HG02588 (cell line): Measurements from ENCODE around the gene SSBP3.

Source experiments
- ATAC-seq: cut with Tn5 transposase; IDR thresholded peaks from one replicate; pipeline ENCODE4 v1.9.1; 2021; ENCODE audit warnings: mild to moderate bottlenecking, moderate library complexity; ENCODE audit not compliant: unreplicated experiment

Gene SSBP3

DNA sequence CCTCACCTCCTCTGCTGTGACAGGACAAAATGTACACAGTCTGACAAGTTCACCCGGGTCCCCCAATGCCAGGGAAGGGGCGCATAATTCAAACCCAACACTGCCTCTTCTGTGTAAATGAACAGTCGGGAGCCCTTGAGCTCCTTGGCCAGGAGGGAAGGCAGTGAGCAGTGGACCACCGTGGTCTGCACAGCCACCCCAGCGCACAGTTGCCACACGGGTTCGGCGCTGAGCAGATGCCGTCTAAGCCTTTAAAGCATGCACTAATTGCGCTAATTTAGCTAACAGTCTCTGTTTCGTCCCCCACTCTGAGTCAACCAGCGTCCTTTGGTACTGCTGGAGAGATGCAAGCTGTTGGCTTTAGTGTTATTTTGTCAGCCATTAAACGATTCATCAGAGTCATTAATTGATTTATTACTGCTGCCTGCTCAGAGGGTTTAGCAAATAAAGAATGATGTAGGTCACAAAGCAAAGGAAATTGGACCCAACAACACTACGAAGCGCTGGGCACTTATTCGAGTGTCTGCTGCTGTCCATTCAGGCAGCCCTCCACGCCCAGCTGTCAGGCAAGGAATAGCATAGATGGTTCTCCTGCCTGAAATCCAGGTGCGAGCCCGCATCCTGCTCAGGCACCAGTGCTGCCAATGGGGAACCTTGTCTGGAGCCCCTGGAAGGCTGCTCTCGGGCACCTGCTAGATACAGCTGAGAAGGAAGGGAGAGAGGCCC, 114.8 kb downstream of the SSBP3 start:
- no peak for ATAC-seq

DNA sequence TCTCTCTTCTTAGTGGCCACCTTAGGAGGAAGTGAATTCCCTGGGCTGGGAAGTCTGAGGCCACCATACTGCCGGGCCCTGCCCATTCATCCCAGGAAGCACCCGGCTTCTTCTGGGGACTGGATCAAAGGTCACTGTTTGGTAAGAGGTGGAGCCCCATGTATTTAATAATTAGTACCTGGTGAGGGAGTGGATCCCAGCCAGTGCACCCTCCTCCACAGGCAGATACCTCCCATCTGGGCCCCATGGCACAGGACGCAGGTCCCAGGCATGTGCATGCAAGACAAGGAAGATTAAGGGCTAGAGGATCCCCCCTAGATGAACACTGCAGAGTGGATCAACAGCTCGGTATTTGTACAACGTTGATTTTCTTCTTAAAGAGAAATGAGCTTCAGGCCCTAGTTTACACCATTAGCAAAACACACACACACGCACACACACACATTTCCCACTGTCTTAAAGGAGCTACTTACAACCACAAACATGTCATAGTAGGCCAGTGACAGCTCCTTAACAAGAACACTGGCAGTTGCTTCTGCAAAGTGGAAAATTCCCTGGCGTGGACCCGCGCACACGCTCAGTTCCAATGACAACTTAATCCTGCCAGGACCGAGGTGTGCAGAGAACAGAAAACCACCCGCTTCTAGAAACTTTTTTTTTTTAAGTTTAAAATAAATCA, 115.5 kb downstream of the SSBP3 start:
- no peak for ATAC-seq

DNA sequence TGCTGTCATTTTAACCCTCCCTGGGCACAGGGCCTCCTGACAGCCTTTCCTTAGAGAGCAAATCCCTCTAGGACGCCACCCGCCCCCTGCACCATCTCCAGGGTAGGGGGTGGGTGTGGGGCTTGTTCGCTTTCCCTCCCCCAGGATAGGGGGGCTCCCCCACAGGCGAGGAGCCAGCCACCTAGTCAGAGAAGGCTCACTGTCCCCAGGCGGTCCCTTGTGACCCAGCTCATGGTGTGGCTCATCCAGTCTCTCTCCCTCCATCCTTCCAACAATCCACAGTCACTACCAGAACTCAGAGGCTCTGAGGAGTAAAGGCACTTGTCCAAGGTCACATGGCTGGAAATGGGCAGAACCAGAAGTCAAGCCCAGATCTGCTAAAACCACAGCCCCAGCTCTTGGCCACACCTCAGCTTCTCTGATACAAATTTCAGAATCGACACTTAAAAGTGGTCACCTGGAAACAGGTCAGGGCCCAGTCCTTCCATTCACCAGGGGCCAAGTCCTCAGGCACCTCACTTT, 116.4 kb downstream of the SSBP3 start:
- ATAC-seq = no peak

DNA sequence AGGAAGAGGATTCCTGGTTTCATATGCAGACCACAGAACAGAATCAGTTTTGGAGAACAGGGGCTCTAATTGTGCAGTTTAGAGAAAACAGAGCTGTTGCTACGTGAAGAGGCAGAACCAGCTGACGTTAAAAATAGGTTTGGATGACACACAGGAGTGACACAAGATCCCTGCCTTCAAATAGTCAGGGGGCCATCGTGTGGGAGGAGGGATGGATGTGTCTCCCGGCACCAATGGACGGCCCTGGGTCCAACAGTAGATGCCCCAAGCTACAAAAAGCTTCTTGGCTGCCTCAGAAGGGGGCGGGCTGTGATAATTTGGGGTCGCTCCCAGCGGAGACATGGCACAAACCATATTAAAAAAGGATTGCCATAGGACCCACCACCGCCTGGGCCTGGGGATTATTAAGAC, 118.4 kb downstream of the SSBP3 start:
- ATAC-seq = no peak

DNA sequence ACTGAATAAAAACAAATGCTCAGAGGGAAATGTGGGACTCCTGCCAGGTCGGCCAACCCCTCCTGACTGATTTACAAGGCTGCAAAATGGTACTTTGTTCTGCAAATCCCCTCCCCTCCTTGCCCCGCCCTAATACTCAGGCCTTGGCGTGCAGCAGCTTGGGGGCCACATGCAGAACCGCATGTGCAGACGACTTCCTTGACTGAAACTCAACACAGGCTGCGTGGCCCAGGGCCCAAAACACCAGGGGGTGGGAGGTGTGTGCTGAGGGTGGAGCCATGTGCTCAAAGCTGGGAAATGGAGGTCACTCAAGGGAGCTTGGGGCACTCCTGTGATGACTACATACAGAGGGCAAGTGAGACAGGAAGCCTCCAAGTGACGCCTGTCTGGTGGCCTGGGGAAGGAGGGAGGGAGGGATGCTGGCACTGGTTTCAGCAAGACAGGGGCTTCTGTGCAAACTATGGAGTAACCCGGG, 119.0 kb downstream of the SSBP3 start:
- no peak for ATAC-seq

DNA sequence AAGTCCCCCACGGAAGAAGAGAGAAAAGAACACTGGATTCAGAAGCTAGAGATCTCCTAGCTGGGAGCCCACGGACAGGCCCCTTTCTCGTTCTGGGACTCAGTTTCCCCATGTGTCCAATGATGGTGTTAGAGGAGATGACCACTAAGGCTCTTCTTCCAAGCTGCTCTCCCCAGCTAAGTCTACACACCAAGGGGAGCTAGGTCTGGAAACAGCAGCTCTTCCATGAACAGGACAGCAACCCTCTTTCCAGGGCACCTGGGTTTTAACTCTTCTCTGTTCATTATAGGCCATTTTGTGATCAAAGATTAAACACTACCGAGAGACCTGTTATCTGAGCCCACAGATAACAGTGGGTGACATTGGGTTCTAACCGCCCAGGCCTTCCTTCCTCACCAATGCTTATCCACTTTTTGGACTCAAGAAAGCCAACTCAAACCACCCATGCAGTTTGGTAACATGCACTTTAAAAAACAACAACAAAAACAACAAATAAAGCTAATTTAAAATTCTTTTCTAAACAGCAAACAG, 120.3 kb downstream of the SSBP3 start:
- no peak for ATAC-seq

DNA sequence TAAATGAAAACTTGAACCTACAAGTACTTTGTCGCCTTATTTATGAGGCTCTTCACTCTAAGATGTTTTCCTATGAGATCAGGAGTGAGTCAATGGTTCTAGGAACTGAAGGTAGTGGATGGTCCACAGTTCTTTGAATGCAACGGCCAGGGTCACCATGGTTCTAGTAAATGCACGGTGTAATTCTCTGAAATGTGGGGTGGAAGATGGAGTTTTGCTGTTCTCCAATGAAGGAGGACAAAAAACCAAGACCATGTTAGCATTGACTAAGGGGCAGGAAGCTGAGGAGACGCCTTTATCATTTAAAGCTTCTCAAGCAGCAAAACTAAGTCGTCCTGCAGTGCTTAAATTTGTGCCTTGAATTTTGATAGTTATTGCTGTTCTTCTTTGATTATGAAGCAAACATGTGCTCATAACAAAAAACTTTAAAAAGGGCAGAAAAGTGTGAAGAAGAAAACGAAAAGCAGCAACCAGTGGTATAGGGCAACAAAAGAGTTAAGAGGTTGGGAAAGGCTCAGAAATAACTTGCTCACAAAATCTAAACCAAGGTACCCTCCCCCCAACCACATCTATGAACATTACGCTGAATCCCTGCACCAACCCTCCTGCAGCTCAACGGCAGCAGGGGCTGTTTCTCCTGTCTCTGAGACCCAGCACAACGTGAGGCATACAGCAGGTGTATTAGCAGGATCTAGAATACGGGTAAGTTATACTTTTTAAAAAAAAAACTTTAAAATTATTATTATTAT, 121.2 kb downstream of the SSBP3 start:
- ATAC-seq = no peak

DNA sequence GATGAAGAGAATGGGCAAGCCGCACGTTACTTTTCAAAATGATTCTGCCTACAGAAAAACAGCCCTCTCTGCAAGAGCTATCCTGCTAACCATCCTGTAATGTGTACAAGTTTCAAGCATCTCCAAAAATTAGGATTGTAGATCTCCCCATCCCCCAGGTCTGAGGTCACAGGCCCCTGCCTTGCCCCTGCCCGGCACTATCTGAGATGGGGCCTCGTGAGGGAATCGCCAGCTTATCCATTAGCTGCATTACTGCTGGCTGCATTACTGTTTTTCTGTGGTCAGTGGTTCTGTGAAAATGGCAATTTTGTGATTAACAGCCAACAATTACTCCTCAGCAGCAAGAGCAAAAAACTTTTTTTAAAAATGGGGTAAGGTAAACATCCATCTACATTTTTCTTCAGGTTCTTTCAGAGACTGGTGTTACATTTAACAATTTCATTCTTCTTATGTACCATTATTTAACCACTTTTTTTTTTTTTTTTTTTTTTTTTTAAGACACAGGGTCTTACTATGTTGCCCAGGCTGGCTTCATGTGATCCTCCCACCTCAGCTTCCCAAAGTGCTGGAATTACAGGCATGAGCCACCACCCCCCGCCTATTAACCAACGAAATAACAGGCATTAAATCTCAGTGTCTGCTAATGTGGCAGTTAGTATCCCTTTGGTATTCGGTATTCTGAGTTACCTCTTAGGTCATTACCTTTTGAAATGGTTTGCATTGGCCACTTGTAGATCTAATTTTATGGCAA, 122.4 kb downstream of the SSBP3 start:
- no peak for ATAC-seq

DNA sequence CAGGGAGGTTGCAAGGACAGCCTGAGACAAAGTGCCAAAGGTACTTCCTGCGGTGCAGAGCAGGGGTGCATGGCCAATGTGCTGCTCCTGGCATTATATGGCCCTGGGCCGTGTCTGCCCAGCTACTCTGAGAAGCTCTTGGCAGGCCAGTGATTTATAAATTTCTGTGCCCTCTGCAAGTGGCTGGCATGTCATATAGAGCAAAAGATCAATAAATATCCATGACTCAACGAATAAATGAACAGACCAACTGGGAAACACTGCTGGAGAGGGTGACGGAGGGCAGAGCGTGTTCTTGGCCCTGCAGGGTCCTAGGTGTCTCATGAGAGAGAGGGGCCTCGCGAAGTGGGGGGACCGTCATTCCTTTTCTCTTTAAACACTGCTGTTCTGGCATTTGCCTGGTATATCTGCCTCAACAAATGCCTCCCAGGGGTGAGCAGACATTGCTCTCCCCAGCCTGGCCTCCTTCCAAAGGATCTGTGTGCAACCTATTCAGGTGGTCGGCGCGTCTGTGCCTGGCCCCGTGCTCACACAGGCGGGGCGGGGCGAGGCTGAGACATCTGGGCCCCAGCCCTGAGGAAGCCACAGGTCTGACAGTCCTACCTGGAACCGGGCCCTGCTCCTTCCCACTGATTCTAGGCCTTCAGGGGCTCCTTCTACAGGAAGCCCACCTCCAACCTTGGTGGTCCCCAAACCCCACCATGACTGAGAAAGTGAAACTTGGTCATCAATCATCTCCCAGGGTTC, 123.9 kb downstream of the SSBP3 start:
- no peak for ATAC-seq

DNA sequence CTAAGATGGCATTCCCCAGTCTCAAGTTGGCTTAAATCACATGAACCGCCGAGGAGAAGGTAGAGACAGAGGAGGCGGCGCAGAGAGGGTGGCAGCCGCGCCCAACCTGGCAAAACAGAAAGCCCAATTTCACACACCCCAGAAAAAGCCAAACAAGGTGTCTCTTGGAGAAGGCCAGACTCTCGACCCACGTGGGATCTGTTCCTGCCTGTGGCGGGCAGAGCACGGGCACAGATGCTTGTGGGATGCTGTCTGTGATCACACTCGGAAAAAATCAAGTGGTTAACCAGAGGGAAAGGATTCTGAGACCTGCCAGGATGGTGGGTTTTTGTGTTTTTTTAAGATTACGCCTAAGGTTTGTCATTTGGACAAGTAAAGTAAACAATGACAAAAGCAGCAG, 125.5 kb downstream of the SSBP3 start:
- no peak for ATAC-seq

DNA sequence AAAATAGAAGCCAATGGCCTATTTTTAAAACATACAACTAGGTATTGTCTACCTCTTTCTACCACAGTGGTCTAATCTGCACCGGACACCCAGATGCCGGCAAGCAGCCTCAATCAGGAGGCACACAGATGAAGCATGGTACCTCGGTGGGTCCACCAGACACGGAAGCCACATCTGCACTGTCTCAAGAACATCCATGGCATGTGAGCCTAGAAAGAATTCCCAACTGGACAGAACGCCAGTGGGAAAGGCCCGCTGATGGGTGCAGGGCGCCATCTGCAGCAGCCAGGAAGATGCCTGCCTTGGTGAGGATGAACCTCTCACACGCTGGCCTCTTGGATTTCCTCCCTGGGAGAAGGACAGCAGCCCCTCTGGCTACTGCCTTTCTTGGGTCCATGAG, 126.7 kb downstream of the SSBP3 start:
- no peak for ATAC-seq

DNA sequence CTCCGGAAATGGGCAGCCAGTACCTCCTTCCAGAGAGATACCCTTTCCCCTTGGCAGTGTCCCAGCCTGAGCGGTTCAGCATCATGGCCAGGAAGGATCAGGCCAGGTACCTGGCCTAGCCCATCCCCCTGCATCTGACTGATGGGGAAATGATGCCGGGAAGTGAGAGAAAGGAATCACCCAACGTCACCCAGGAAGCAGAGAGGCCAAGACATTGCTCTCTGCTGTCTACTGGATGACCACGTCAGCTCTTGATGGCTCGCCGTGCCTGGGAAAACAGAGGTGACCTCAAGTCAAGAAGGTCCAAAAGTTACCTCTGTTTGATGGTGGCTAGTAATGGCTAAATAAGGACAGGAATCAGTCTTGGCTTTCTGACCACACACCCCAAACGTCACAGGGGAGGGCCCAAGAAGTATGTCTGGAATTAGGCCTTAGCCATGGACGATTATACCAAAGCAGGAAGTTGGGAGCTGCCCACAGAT, 127.2 kb downstream of the SSBP3 start:
- no peak for ATAC-seq

DNA sequence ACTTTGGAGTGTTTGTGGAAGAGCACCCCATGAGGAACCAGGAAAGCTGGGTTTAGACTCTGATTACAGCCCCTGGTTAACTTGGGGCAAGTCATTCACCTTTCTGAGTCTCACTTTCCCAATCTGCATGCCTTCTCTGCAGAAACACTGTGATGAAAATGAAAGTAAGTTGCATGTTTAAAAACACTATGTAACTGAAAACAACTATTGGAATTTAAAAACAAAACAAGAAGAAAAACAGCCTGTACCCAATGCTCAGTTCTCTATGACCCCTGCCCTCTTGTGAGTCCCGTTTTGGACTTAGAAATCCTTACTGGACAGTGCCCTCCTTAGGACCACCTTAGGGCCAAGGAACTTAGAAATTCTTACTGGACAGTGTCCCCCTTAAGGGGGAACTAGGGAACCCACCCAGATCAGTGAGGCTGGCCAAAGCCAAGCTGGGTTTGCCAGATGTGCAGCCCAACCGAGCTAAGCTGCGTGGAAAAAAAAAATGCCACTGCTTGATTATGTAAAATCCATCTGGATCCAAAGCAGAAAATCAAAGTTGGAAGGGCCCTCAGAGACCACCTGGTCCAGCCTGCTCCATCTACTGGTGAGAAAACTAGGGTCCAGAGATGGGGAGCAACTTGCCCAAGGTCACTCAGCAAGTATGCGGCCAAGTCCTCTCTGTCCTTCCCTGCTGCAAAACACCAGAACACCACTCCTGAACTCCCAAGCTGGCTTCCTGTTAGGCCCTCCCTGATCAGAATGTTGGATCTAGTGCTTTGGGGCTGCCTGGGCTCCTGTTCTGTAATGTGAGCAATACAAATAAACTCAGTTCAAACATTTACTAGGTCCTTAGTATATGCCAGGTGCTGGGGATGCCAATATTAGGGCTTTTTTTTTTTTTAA, 128.5 kb downstream of the SSBP3 start:
- no peak for ATAC-seq

DNA sequence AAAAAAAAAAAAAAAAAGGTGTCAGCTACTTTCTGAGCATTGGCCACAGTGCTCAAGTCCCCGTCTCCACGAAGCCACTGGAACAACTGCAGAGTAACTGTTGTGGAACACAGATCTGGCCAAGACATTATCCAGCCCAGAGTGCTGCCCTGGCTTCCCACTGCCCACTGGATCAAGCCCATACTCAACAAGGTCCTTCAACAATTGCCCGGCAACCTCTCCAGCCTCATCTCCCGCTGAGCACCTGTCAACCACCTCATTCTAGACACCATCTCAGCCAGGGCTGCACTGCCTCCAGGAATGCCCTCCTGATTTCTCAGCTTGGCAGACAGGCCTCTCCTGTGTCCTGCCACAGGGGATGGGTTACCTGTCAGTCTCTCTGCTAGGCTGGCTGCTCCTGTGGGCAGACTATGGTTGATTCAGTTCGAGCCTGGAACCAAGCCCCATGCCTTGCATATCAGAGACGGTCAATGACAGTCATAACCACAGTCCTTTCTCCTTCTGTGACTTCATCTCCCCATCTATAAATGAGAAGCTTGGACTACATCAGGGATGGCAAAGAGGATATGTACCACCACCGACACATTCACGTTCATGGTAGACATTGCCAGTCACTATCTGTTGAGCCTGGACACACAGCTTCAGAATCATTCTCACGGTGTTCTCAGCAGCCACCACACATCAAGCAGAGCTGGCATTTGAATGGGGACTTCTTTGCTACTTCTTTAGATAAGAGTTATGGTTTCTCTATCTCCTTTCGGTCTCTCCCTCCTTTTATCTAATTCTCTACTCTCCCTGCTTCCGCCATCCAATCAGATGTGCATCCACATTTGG, 129.4 kb downstream of the SSBP3 start:
- no peak for ATAC-seq

DNA sequence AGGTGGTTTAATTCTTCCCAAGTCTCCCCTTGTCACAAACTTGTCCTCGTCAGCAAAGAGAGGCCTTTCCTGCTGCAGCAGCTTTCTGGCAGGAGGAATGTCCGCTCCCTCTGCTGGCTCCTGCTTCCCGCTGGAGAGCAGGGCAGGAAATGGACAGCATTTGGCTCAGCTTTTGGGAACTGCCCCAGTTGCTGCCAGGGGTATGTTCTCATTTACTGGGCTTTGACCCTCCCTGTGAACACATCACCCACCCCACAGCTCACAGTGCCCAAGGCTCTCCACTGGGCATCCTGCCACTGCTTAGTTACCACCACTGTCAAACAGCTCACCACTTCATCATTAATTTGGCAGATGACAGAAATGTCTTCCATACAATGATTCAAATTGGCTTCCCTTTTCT, 130.8 kb downstream of the SSBP3 start:
- ATAC-seq = no peak

DNA sequence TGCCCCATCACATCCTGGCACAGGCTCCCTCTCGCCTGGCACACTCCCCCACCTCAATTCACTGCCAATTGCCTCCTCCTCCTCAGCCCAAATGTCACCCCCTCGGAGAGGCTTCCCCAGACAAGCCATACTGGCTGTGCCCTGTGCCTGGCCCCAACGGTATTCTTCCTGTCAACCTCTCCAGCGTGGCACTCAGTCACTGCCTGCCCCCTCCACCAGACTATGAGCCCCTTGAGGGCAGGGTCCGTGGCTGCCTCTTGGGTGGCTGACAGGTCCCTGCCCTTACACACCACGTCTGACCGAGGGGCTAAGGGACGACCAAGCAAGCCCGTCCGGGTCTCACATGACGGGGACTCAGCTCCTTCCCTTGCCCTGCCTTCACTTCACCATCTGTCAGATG, 131.3 kb downstream of the SSBP3 start:
- no peak for ATAC-seq

DNA sequence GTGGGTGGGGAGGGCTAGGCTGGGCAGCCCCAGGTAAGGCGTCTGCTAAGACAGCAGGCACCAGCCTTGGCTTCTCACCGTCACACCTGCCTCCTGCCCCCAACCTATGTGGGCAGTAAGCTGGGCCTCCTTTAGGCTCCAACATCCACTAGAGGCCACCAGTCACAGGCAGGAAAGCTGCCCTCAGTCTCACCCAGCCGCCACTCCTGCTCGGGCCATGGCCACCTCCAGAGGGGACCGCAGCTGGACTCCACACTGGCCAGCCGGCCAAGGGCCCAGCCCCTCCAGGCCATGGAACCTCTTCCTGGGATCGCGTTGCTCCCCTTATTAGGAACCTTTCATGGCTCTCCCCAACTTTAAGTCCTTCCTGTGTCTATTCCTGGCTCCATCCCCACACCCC, 131.7 kb downstream of the SSBP3 start:
- ATAC-seq = no peak

DNA sequence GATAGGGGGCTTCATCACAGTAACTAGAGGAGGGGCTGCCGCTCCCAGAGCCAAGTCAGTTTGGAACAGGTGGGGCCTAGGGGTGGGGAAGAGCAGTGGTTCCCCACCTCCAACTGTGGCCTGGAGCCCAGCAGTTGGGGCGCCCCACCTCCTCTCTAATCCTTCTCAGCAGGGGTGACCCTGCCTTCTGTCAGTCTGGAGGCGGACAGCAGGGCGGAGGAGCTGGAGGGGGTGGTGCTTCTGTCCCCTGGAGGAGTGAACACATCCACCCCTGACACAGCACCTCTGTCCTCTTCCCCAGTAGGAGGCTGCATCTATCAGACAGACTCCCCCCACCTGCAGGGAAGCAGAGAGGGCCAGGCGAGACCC, 132.4 kb downstream of the SSBP3 start:
- ATAC-seq = no peak
